HepG2 (cell line): ENCODE data around the gene LRRC25. TPM values are rescaled to one million over a fixed set of nuclear protein-coding genes. Genes with fewer than 3 reads are reported as not detected.

Experiments
- ARHGAP35 ChIP-seq: sonication (generic); formaldehyde crosslinking; IDR thresholded peaks from 2 replicates; pipeline ENCODE4 v1.9.0; 2022; ENCODE audit warnings: mild to moderate bottlenecking, inconsistent platforms, moderate library complexity, missing genetic modification reagents, borderline replicate concordance
- EED ChIP-seq: sonication (generic); formaldehyde crosslinking; IDR thresholded peaks from 2 replicates; pipeline ENCODE4 v1.5.0; 2020; ENCODE audit warnings: mild to moderate bottlenecking, missing genetic modification reagents
- FOXA1 ChIP-seq, 2 experiments: fragments of 450-650 bp in 1 of 2; sonication (generic) in 1 of 2; formaldehyde crosslinking in 1 of 2; IDR thresholded peaks; 2 replicates each; pipeline versions ENCODE4 v1.4.0 to v1.6.1; 2016 to 2020; ENCODE audit warnings: missing genetic modification reagents in 1 of 2
- NFATC3 ChIP-seq: sonication (generic); formaldehyde crosslinking; IDR thresholded peaks from 2 replicates; pipeline ENCODE4 v1.5.1; 2020; ENCODE audit warnings: mild to moderate bottlenecking, missing genetic modification reagents
- NR2F6 ChIP-seq, 2 experiments: IDR thresholded peaks; 2 replicates each; pipeline ENCODE4 v1.6.1; 2016; ENCODE audit warnings: antibody characterized with exemption in 1 of 2, mild to moderate bottlenecking in 1 of 2
- STAT5B ChIP-seq: sonication (generic); formaldehyde crosslinking; IDR thresholded peaks from 2 replicates; pipeline ENCODE4 v1.4.0; 2020; ENCODE audit warnings: missing genetic modification reagents
- ZFP1 ChIP-seq: IDR thresholded peaks from 2 replicates; pipeline ENCODE4 v1.6.1; 2016
- ZFX ChIP-seq: sonication (generic); formaldehyde crosslinking; IDR thresholded peaks from 2 replicates; pipeline ENCODE4 v1.4.0; 2020; ENCODE audit warnings: mild to moderate bottlenecking, low read depth, missing genetic modification reagents, moderate library complexity
- ZNF235 ChIP-seq: sonication (generic); formaldehyde crosslinking; IDR thresholded peaks from 2 replicates; pipeline ENCODE4 v1.8.1; 2023; ENCODE audit warnings: mild to moderate bottlenecking, missing genetic modification reagents, borderline replicate concordance
- ZNF264 ChIP-seq: sonication (generic); formaldehyde crosslinking; IDR thresholded peaks from 2 replicates; pipeline ENCODE4 v1.4.0; 2020; ENCODE audit warnings: missing genetic modification reagents
- ZNF644 ChIP-seq: IDR thresholded peaks from 2 replicates; pipeline ENCODE4 v1.6.1; 2016; ENCODE audit warnings: low read depth
- ZNF790 ChIP-seq: sonication (generic); formaldehyde crosslinking; IDR thresholded peaks from 2 replicates; pipeline ENCODE4 v1.8.0; 2022; ENCODE audit warnings: missing genetic modification reagents, mild to moderate bottlenecking, borderline replicate concordance
- ZZZ3 ChIP-seq: sonication (generic); formaldehyde crosslinking; IDR thresholded peaks from 2 replicates; pipeline ENCODE4 v1.4.0; 2020; ENCODE audit warnings: missing genetic modification reagents, mild to moderate bottlenecking, borderline replicate concordance
- polyA plus RNA-seq, 8 experiments: library from polyadenylated mRNA; depleted of rRNA in 3 of 8; stranded (reverse) in 7 of 8; unstranded in 1 of 8; fragments of >200 nt; fragmentation: Illumina TruSeq in 4 of 8; extraction: Trizol in 4 of 8; gene quantifications; 2 replicates each; pipeline versions ENCODE4 v1.2.1 to v1.2.3, GENCODE V29; 2011 to 2016; ENCODE audit warnings: low read depth in 4 of 8, missing spikeins in 1 of 8, mixed read lengths in 1 of 8; ENCODE audit not compliant: insufficient read depth in 1 of 8
- total RNA-seq, 5 experiments: library from RNA; depleted of rRNA; stranded (reverse); fragments of >200 nt; fragmentation: Illumina TruSeq; extraction: Trizol; gene quantifications; 2 replicates each; pipeline ENCODE4 v1.2.3, GENCODE V29; 2016; ENCODE audit warnings: low read depth in 1 of 5
- TF ChIP-seq, protein P1 (sequence below): sonication (generic); formaldehyde crosslinking; IDR thresholded peaks from 2 replicates; pipeline ENCODE4 v1.4.0; 2020; ENCODE audit warnings: missing genetic modification reagents, borderline replicate concordance
- TF ChIP-seq, protein P2 (sequence below): sonication (generic); formaldehyde crosslinking; IDR thresholded peaks from 2 replicates; pipeline ENCODE4 v1.8.1; 2023; ENCODE audit warnings: mild to moderate bottlenecking, missing genetic modification reagents
- TF ChIP-seq, protein P3 (sequence below): sonication (generic); formaldehyde crosslinking; IDR thresholded peaks from one replicate; pipeline ENCODE4 v1.5.1; 2020; ENCODE audit warnings: mild to moderate bottlenecking, missing genetic modification reagents; ENCODE audit errors: not compliant biosample characterization
- TF ChIP-seq, protein P4 (sequence below): sonication (generic); formaldehyde crosslinking; IDR thresholded peaks from 2 replicates; pipeline ENCODE4 v1.8.0; 2022; ENCODE audit warnings: missing genetic modification reagents, mild to moderate bottlenecking, borderline replicate concordance

Gene LRRC25
- total and polyA plus RNA-seq, 2 of the 13 experiments (the other 11 are each of a cell fraction or from before 2014, with no cell fraction given), result 0.13 to 0.53 TPM

DNA sequence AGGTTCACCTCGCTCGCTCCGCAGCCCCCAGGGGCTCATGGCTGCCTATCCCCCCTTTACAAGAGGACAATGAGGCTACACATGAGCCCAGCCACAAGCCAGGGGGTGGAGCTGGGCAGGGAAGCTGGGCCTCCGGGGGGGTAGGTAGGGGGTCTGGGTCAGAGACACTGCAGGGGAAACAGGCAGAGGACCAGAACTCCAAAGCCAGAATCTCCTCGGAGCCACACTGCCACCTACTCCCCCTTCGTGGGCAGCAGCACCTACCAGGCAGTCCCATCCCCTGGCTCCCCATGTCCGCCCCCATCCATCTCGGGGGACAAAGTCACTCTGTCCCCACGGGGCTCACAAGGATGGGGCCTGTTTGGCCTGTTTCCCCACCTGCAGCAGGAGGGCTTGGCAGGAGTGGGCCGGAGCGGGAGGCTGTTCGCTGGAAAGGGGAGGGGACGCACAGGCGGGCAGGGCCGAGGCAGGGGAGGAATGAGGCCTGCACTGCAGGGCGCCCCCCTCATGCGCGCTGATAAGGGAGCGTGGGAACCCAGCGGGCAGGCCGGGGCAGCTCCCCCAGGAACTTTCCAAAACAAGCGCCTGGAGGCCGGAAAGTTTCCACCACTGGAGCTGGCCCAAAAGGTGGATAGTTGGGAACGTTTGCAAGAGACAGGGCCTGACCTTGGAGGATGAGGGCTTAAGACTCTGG lies 41.1 kb upstream of the LRRC25 start (continued):
- TF ChIP-seq, protein P1, sequence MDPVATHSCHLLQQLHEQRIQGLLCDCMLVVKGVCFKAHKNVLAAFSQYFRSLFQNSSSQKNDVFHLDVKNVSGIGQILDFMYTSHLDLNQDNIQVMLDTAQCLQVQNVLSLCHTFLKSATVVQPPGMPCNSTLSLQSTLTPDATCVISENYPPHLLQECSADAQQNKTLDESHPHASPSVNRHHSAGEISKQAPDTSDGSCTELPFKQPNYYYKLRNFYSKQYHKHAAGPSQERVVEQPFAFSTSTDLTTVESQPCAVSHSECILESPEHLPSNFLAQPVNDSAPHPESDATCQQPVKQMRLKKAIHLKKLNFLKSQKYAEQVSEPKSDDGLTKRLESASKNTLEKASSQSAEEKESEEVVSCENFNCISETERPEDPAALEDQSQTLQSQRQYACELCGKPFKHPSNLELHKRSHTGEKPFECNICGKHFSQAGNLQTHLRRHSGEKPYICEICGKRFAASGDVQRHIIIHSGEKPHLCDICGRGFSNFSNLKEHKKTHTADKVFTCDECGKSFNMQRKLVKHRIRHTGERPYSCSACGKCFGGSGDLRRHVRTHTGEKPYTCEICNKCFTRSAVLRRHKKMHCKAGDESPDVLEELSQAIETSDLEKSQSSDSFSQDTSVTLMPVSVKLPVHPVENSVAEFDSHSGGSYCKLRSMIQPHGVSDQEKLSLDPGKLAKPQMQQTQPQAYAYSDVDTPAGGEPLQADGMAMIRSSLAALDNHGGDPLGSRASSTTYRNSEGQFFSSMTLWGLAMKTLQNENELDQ (CRISPR knock-in tag), result no peak
- TF ChIP-seq EED (CRISPR knock-in tag), result no peak
- no peak for TF ChIP-seq STAT5B (CRISPR knock-in tag)
- peak; percentile 94 for TF ChIP-seq ZFX
- TF ChIP-seq, protein P2, sequence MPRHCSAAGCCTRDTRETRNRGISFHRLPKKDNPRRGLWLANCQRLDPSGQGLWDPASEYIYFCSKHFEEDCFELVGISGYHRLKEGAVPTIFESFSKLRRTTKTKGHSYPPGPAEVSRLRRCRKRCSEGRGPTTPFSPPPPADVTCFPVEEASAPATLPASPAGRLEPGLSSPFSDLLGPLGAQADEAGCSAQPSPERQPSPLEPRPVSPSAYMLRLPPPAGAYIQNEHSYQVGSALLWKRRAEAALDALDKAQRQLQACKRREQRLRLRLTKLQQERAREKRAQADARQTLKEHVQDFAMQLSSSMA (CRISPR knock-in tag), result no peak
- TF ChIP-seq NR2F6 (IDR thresholded peaks at IDR 0.05), result no peak
- no peak for TF ChIP-seq NR2F6 (CRISPR knock-in tag; IDR thresholded peaks at IDR 0.05)
- TF ChIP-seq, protein P3, sequence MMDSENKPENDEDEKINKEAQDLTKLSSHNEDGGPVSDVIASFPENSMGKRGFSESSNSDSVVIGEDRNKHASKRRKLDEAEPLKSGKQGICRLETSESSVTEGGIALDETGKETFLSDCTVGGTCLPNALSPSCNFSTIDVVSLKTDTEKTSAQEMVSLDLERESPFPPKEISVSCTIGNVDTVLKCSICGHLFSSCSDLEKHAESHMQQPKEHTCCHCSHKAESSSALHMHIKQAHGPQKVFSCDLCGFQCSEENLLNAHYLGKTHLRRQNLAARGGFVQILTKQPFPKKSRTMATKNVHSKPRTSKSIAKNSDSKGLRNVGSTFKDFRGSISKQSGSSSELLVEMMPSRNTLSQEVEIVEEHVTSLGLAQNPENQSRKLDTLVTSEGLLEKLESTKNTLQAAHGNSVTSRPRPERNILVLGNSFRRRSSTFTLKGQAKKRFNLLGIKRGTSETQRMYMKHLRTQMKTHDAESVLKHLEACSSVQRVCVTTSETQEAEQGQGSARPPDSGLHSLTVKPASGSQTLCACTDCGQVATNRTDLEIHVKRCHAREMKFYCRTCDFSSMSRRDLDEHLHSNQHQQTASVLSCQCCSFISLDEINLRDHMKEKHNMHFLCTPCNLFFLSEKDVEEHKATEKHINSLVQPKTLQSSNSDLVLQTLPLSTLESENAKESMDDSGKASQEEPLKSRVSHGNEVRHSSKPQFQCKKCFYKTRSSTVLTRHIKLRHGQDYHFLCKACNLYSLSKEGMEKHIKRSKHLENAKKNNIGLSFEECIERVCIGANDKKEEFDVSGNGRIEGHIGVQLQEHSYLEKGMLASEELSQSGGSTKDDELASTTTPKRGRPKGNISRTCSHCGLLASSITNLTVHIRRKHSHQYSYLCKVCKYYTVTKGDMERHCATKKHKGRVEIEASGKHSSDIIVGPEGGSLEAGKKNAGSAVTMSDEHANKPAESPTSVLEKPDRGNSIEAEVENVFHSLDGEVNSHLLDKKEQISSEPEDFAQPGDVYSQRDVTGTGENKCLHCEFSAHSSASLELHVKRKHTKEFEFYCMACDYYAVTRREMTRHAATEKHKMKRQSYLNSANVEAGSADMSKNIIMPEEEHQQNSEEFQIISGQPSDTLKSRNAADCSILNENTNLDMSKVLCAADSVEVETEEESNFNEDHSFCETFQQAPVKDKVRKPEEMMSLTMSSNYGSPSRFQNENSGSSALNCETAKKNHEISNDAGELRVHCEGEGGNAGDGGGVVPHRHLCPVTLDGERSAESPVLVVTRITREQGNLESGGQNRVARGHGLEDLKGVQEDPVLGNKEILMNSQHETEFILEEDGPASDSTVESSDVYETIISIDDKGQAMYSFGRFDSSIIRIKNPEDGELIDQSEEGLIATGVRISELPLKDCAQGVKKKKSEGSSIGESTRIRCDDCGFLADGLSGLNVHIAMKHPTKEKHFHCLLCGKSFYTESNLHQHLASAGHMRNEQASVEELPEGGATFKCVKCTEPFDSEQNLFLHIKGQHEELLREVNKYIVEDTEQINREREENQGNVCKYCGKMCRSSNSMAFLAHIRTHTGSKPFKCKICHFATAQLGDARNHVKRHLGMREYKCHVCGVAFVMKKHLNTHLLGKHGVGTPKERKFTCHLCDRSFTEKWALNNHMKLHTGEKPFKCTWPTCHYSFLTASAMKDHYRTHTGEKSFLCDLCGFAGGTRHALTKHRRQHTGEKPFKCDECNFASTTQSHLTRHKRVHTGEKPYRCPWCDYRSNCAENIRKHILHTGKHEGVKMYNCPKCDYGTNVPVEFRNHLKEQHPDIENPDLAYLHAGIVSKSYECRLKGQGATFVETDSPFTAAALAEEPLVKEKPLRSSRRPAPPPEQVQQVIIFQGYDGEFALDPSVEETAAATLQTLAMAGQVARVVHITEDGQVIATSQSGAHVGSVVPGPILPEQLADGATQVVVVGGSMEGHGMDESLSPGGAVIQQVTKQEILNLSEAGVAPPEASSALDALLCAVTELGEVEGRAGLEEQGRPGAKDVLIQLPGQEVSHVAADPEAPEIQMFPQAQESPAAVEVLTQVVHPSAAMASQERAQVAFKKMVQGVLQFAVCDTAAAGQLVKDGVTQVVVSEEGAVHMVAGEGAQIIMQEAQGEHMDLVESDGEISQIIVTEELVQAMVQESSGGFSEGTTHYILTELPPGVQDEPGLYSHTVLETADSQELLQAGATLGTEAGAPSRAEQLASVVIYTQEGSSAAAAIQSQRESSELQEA (CRISPR knock-in tag), result no peak
- TF ChIP-seq ZNF790 (CRISPR knock-in tag), result no peak
- TF ChIP-seq ZNF644, result no peak
- no peak for TF ChIP-seq ZNF235 (CRISPR knock-in tag)
- TF ChIP-seq, protein P4, sequence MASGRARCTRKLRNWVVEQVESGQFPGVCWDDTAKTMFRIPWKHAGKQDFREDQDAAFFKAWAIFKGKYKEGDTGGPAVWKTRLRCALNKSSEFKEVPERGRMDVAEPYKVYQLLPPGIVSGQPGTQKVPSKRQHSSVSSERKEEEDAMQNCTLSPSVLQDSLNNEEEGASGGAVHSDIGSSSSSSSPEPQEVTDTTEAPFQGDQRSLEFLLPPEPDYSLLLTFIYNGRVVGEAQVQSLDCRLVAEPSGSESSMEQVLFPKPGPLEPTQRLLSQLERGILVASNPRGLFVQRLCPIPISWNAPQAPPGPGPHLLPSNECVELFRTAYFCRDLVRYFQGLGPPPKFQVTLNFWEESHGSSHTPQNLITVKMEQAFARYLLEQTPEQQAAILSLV (CRISPR knock-in tag), result no peak
- no peak for TF ChIP-seq ARHGAP35 (CRISPR knock-in tag)
- TF ChIP-seq NFATC3 (CRISPR knock-in tag), result no peak
- no peak for TF ChIP-seq FOXA1 (IDR thresholded peaks at IDR 0.05)
- no peak for TF ChIP-seq FOXA1 (CRISPR knock-in tag; IDR thresholded peaks at IDR 0.05)
- 0 out of 2 replicates have a peak, but pooled peaks have one; percentile 0 for TF ChIP-seq ZFP1 (CRISPR knock-in tag)
- 0 out of 2 replicates have a peak, but pooled peaks have one; percentile 23 for TF ChIP-seq ZZZ3 (CRISPR knock-in tag)
- TF ChIP-seq ZNF264 (CRISPR knock-in tag), result no peak
